Neural cell (in vitro differentiated cells): Measurements from ENCODE around the gene ANXA1.

Source experiments
- CTCF ChIP-seq: fragments of 450-650 bp; IDR thresholded peaks from 2 replicates; pipeline ENCODE4 v1.5.1; 2014; ENCODE audit warnings: antibody characterized with exemption, mild to moderate bottlenecking, moderate library complexity; ENCODE audit not compliant: poor library complexity, severe bottlenecking
- EP300 ChIP-seq: fragments of 450-650 bp; conservative IDR thresholded peaks from 2 replicates; pipeline ENCODE4 v1.6.1; 2014; ENCODE audit warnings: antibody characterized with exemption, mild to moderate bottlenecking, moderate library complexity; ENCODE audit not compliant: poor library complexity, severe bottlenecking
- EZH2 ChIP-seq: fragments of 200-600, 300-800 bp; shearing (Covaris generic), sonication (generic); IDR thresholded peaks from 2 replicates; pipeline ENCODE4 v1.6.1; 2014; ENCODE audit warnings: antibody characterized with exemption, low read length, borderline replicate concordance, mild to moderate bottlenecking; ENCODE audit not compliant: insufficient read depth, poor library complexity, severe bottlenecking
- POLR2AphosphoS5 ChIP-seq: IDR thresholded peaks from 2 replicates; pipeline ENCODE4 v1.6.1; 2012
- SMC3 ChIP-seq: fragments of 450-650 bp; conservative IDR thresholded peaks from 2 replicates; pipeline ENCODE4 v1.6.1; 2014; ENCODE audit warnings: antibody characterized with exemption, mild to moderate bottlenecking, moderate library complexity; ENCODE audit not compliant: poor library complexity
- TAF1 ChIP-seq: IDR thresholded peaks from 2 replicates; pipeline ENCODE4 v1.6.1; 2012; ENCODE audit warnings: low read depth
- TF ChIP-seq, protein P1 (sequence below): IDR thresholded peaks from 2 replicates; pipeline ENCODE4 v1.6.1; 2012; ENCODE audit warnings: borderline replicate concordance

- TF ChIP-seq, protein P1, sequence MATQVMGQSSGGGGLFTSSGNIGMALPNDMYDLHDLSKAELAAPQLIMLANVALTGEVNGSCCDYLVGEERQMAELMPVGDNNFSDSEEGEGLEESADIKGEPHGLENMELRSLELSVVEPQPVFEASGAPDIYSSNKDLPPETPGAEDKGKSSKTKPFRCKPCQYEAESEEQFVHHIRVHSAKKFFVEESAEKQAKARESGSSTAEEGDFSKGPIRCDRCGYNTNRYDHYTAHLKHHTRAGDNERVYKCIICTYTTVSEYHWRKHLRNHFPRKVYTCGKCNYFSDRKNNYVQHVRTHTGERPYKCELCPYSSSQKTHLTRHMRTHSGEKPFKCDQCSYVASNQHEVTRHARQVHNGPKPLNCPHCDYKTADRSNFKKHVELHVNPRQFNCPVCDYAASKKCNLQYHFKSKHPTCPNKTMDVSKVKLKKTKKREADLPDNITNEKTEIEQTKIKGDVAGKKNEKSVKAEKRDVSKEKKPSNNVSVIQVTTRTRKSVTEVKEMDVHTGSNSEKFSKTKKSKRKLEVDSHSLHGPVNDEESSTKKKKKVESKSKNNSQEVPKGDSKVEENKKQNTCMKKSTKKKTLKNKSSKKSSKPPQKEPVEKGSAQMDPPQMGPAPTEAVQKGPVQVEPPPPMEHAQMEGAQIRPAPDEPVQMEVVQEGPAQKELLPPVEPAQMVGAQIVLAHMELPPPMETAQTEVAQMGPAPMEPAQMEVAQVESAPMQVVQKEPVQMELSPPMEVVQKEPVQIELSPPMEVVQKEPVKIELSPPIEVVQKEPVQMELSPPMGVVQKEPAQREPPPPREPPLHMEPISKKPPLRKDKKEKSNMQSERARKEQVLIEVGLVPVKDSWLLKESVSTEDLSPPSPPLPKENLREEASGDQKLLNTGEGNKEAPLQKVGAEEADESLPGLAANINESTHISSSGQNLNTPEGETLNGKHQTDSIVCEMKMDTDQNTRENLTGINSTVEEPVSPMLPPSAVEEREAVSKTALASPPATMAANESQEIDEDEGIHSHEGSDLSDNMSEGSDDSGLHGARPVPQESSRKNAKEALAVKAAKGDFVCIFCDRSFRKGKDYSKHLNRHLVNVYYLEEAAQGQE, result no peak
- TF ChIP-seq CTCF (no peak), EZH2 (no peak), EP300 (no peak), POLR2AphosphoS5 (no peak), SMC3 (no peak), TAF1 (no peak)
These were observed 13.1 kb upstream of the ANXA1 start for GRCh38 chr9:73138516-73138915.
